Right hindlimb (tissue), 1 donor: ENCODE data around the gene UBR2.
"Not testable (repeated sequence)": the region's sequence is repeated elsewhere in the genome, so short reads cannot be mapped to it uniquely, and the experiment has no call there.

ENCODE experiments used
- DNase-seq: peaks from one replicate; pipeline ENCODE4 v3.0.0-alpha.2; 2018

The UBR2 gene

DNA sequence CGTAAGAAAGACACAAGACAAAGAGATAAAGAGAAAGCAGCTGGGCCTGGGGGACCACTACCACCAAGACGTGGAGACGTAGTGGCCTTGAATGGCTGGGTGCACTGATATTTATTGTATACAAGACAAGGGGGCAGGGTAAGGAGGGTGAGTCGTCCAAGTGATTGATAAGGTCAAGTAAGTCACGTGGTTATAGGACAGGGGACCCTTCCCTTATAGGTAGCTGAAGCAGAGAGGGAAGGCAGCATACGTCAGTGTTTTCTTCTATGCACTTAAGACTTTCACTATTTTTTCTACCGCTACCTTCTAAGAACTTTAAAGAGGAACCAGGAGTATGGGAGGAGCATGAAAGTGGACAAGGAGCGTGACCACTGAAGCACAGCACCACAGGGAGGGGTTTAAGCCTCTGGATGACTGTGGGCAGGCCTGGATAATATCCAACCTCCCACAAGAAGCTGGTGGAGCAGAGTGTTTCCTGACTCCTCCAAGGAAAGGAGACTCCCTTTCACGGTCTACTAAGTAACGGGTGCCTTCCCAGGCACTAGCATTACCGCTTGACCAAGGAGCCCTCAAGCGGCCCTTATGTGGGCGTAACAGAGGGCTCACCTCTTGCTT lies 170.1 kb downstream of the UBR2 start:
- not testable (repeated sequence) for DNase-seq

DNA sequence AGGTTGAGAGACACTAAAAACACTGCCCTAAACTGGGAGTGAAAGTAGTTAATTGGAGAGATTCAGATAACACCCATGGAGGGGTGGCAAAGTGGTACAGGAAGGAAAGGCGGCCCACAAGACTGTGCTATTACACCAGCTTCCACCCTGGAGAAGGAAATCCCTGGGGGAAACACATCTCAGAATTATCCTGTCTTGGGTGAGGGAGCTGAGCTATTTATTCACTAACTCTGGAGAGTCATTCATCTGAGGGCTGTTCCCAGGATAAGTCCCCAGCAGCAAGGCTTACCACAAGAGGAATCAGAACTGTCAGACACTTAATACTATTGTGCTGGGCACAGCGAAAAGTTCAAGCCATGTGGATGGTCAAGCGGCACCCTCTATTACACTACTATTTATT lies 172.1 kb downstream of the UBR2 start:
- DNase-seq = no peak

DNA sequence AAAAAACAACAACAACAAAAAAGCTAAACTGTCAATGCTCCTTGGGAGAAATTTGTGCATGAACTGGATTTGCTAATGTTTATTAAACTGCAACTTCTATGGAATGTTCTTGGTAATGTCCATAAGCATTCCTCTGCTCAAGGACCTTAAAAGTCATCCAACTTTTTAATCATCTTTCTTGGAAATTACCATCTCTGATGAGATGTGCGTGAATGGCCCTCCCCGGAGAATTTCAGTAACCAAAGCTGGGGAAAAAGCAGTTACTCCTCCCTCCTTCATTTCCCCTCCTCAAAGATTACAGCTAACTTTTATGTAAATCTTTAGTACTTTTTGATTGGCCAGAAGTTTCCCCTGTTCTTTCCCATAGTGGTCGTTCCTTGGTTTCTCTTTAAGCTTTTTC lies 176.9 kb downstream of the UBR2 start:
- DNase-seq = no peak

- DNase-seq = no peak
Measured at GRCh38 chr6:42742116-42742894, 178.5 kb downstream of the UBR2 start.
